ENCODE data around the gene NDUFA6. TPM values are rescaled to one million over a fixed set of nuclear protein-coding genes. Genes with fewer than 3 reads are reported as not detected.

NDUFA6 gene
- polyA plus RNA-seq, 3 donors = 42.9 to 167 (median 138) TPM

DNA sequence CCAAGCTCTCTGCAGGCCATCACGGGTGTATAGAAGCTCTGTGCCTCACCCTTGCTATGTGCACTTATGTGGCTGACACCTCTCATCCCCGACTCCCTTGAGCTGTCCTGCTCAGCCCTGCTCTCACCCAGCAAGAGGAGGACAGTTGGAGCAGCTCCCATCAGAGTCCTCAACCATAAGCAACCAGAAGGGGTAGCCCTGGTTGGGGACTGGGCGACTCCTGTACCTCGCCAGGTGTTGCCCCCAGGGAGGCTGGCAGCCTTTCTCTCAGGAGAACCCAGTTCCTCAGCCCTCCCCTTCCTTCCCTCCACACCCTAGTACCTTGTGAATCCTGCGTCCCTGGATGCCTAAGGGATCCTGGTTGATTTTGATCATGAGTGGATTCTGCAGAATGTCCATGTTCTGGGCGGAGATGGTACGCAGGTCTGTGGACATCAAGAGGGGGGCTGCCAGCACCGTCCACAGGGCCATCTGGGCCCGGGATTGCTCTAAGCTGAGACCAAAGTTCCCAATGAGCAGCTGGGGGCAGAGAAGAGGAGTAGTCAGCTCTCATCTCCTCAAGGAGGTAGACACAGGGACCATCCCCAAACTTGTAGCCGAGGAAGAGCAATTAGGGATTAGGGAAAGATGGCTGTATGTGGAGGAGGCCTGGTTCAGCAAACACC lies 27.9 kb downstream of the NDUFA6 start:
- Histone ChIP-seq H2AFZ (ENCODE audit: insufficient read depth, low read depth, low read length, poor library complexity, severe bottlenecking) (no peak overlapping the region), H3K27ac (ENCODE audit: low read depth in 1 of 2, low read length in 2 of 2) (peak overlapping the region in 1 of 2 donors; percentile 17), H3K4me1 (ENCODE audit: control insufficient read depth in 1 of 2, insufficient read depth in 2 of 2, low read length in 2 of 2) (no peaks in the 10 kb centered on the region), H3K4me3 (replicated peaks in 1 of 3; ENCODE audit: low read depth in 2 of 3, low read length in 3 of 3) (no peak overlapping the region), H3K36me3 (replicated peaks in 1 of 2; ENCODE audit: control insufficient read depth in 1 of 2, insufficient read depth in 2 of 2, low read length in 2 of 2) (peaks cover 91 to 97% of the 10 kb centered on the region in 2 donors), H3K27me3 (ENCODE audit: control insufficient read depth in 2 of 2, insufficient read depth in 2 of 2, low read length in 2 of 2) (no peaks in the 10 kb centered on the region), H3K9me3 (replicated peaks in 1 of 2; ENCODE audit: control insufficient read depth in 1 of 2, insufficient read depth in 1 of 2, low read length in 2 of 2) (peaks cover 33 to 34% of the 10 kb centered on the region in 2 donors), H3K9ac (ENCODE audit: insufficient read depth, low read length, poor library complexity, severe bottlenecking) (no peak overlapping the region), H3K79me2 (ENCODE audit: insufficient read depth, low read length) (peaks cover 36% of the 10 kb centered on the region), H3K4me2 (replicated peaks; ENCODE audit: extremely low read depth, low read length, poor library complexity, severe bottlenecking) (no peak overlapping the region), H4K20me1 (ENCODE audit: insufficient read depth, low read length) (peaks cover 76% of the 10 kb centered on the region)
- Mint-ChIP-seq H3K4me1 (peaks cover 11% of the 10 kb centered on the region), H3K27ac (peak overlapping the region in 2 of 7 donors; percentile 4 to 55), H3K4me3 (no peak overlapping the region), H3K9me3 (peaks cover 23 to 36% (median 32%) of the 10 kb centered on the region in 7 donors), H3K36me3 (peaks cover 88 to 98% of the 10 kb centered on the region in 2 donors), H3K27me3 (ENCODE audit: low read depth in 3 of 3) (peaks cover 0 to 2% (median 0%) of the 10 kb centered on the region in 3 donors)
- intact Hi-C loops (cut with micrococcal nuclease) = no loop called here
- DNase-seq = no peak
- TF ChIP-seq, protein P1, sequence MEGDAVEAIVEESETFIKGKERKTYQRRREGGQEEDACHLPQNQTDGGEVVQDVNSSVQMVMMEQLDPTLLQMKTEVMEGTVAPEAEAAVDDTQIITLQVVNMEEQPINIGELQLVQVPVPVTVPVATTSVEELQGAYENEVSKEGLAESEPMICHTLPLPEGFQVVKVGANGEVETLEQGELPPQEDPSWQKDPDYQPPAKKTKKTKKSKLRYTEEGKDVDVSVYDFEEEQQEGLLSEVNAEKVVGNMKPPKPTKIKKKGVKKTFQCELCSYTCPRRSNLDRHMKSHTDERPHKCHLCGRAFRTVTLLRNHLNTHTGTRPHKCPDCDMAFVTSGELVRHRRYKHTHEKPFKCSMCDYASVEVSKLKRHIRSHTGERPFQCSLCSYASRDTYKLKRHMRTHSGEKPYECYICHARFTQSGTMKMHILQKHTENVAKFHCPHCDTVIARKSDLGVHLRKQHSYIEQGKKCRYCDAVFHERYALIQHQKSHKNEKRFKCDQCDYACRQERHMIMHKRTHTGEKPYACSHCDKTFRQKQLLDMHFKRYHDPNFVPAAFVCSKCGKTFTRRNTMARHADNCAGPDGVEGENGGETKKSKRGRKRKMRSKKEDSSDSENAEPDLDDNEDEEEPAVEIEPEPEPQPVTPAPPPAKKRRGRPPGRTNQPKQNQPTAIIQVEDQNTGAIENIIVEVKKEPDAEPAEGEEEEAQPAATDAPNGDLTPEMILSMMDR (IDR thresholded peaks at IDR 0.05) = no peak
- WGBS (ENCODE audit: insufficient coverage) = 90% methylated on average over 2 of the region's 10 CpGs

DNA sequence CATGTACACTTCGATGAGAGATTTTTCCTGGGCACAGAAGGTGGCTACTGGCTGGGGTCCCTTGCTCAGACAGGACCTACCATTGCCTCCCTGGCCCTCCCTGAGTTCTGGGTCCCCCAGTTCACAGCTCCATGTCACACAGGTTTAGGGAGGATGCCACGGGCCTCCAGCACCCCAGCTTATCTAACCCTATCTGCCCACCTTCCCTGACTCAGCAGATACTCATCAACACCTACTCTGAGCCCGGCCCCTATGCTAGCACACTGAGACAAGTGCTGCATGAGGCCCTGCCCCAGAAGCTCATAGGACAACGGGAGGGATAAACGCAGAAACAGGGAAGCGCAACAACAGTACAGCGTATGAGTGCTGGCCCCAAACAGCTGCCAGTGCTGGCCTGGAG lies 29.5 kb downstream of the NDUFA6 start:
- H3K9me3 ChIP-seq (replicated peaks in 1 of 2; ENCODE audit: control insufficient read depth in 1 of 2, insufficient read depth in 1 of 2, low read length in 2 of 2) = peaks cover 33 to 43% of the 10 kb centered on the region in 2 donors
- Mint-ChIP-seq H3K27me3 (ENCODE audit: low read depth in 3 of 3) (peaks cover 0 to 3% (median 0%) of the 10 kb centered on the region in 3 donors), H3K27ac (peak overlapping the region in 2 of 7 donors; percentile 58 to 69), H3K4me3 (no peak overlapping the region), H3K36me3 (peaks cover 79 to 90% of the 10 kb centered on the region in 2 donors), H3K4me1 (peaks cover 7% of the 10 kb centered on the region), H3K9me3 (peaks cover 32 to 47% (median 42%) of the 10 kb centered on the region in 7 donors)
- WGBS (ENCODE audit: insufficient coverage) = 100% methylated on average over 5 of the region's 7 CpGs
- no peak overlapping the region for H3K4me3 ChIP-seq (replicated peaks in 1 of 3; ENCODE audit: low read depth in 2 of 3, low read length in 3 of 3)
- H2AFZ ChIP-seq (ENCODE audit: insufficient read depth, low read depth, low read length, poor library complexity, severe bottlenecking) = no peak overlapping the region
- H3K27me3 ChIP-seq (ENCODE audit: control insufficient read depth in 2 of 2, insufficient read depth in 2 of 2, low read length in 2 of 2) = no peaks in the 10 kb centered on the region
- H3K27ac ChIP-seq (ENCODE audit: low read depth in 1 of 2, low read length in 2 of 2) = no peak overlapping the region
- peaks cover 60% of the 10 kb centered on the region for H4K20me1 ChIP-seq (ENCODE audit: insufficient read depth, low read length)
- TF ChIP-seq, protein P1 (IDR thresholded peaks at IDR 0.05) = no peak
- peaks cover 75 to 81% of the 10 kb centered on the region in 2 donors for H3K36me3 ChIP-seq (replicated peaks in 1 of 2; ENCODE audit: control insufficient read depth in 1 of 2, insufficient read depth in 2 of 2, low read length in 2 of 2)
- intact Hi-C loops (cut with micrococcal nuclease) = no loop called here
- no peak overlapping the region for H3K4me2 ChIP-seq (replicated peaks; ENCODE audit: extremely low read depth, low read length, poor library complexity, severe bottlenecking)
- no peaks in the 10 kb centered on the region for H3K4me1 ChIP-seq (ENCODE audit: control insufficient read depth in 1 of 2, insufficient read depth in 2 of 2, low read length in 2 of 2)
- no peak overlapping the region for H3K9ac ChIP-seq (ENCODE audit: insufficient read depth, low read length, poor library complexity, severe bottlenecking)
- H3K79me2 ChIP-seq (ENCODE audit: insufficient read depth, low read length) = peaks cover 20% of the 10 kb centered on the region
- DNase-seq = no peak
